HepG2 (cell line): ENCODE data around the gene RARS2. TPM values are rescaled to one million over a fixed set of nuclear protein-coding genes. Genes with fewer than 3 reads are reported as not detected.

ENCODE experiments used
- ARID4A ChIP-seq: sonication (generic); formaldehyde crosslinking; IDR thresholded peaks from 2 replicates; pipeline ENCODE4 v1.5.0; 2020; ENCODE audit warnings: mild to moderate bottlenecking, missing genetic modification reagents, borderline replicate concordance
- BCL6 ChIP-seq: IDR thresholded peaks from 2 replicates; pipeline ENCODE4 v1.6.1; 2016; ENCODE audit warnings: missing genetic modification reagents, missing compliant biosample characterization
- CSRNP1 ChIP-seq: sonication (generic); formaldehyde crosslinking; IDR thresholded peaks from 2 replicates; pipeline ENCODE4 v1.8.1; 2023; ENCODE audit warnings: mild to moderate bottlenecking, missing genetic modification reagents
- EZH2 ChIP-seq: conservative IDR thresholded peaks from 2 replicates; pipeline ENCODE4 v1.6.1; 2012; ENCODE audit warnings: mild to moderate bottlenecking, low read depth, low read length, moderate library complexity
- FLYWCH1 ChIP-seq: sonication (generic); formaldehyde crosslinking; IDR thresholded peaks from 2 replicates; pipeline ENCODE4 v1.8.1; 2023; ENCODE audit warnings: mild to moderate bottlenecking, missing genetic modification reagents
- FOXK1 ChIP-seq: sonication (generic); formaldehyde crosslinking; IDR thresholded peaks from 2 replicates; pipeline ENCODE4 v1.4.0; 2020; ENCODE audit warnings: low read depth, missing genetic modification reagents, borderline replicate concordance
- IKZF1 ChIP-seq: fragments of 450-650 bp; IDR thresholded peaks from 2 replicates; pipeline ENCODE4 v1.7.1; 2016
- IRF2 ChIP-seq: IDR thresholded peaks from 2 replicates; pipeline ENCODE4 v1.6.1; 2018; ENCODE audit warnings: missing genetic modification reagents, missing compliant biosample characterization
- KLF16 ChIP-seq, 2 experiments: sonication (generic) in 1 of 2; formaldehyde crosslinking in 1 of 2; IDR thresholded peaks; 2 replicates each; pipeline versions ENCODE4 v1.6.1 to v1.8.0; 2016 to 2023; ENCODE audit warnings: missing genetic modification reagents in 2 of 2, missing compliant biosample characterization in 1 of 2
- MIER2 ChIP-seq: IDR thresholded peaks from 2 replicates; pipeline ENCODE4 v1.6.1; 2016; ENCODE audit warnings: missing biosample characterization, missing genetic modification reagents
- MTA1 ChIP-seq: sonication (generic); formaldehyde crosslinking; IDR thresholded peaks from 2 replicates; pipeline ENCODE4 v1.4.0; 2020; ENCODE audit warnings: missing genetic modification reagents, mild to moderate bottlenecking, borderline replicate concordance
- NCOA5 ChIP-seq: sonication (generic); formaldehyde crosslinking; IDR thresholded peaks from 2 replicates; pipeline ENCODE4 v1.4.0; 2020; ENCODE audit warnings: missing genetic modification reagents
- PITX1 ChIP-seq: sonication (generic); formaldehyde crosslinking; IDR thresholded peaks from 2 replicates; pipeline ENCODE4 v1.5.1; 2020; ENCODE audit warnings: mild to moderate bottlenecking, missing genetic modification reagents
- RBFOX2 ChIP-seq: fragments of 200-400 bp; formaldehyde crosslinking; IDR thresholded peaks from 2 replicates; pipeline ENCODE4 v1.6.1; 2017; ENCODE audit warnings: low read depth, mild to moderate bottlenecking, low read length
- TP53 ChIP-seq: sonication (generic); formaldehyde crosslinking; conservative IDR thresholded peaks from 2 replicates; pipeline ENCODE4 v1.4.0; 2020; ENCODE audit warnings: missing genetic modification reagents
- WIZ ChIP-seq: sonication (generic); formaldehyde crosslinking; IDR thresholded peaks from 2 replicates; pipeline ENCODE4 v1.5.1; 2020; ENCODE audit warnings: mild to moderate bottlenecking, missing genetic modification reagents
- ZNF160 ChIP-seq: sonication (generic); formaldehyde crosslinking; IDR thresholded peaks from 2 replicates; pipeline ENCODE4 v1.8.0; 2022; ENCODE audit warnings: mild to moderate bottlenecking, inconsistent platforms, missing genetic modification reagents
- ZNF20 ChIP-seq: sonication (generic); formaldehyde crosslinking; IDR thresholded peaks from 2 replicates; pipeline ENCODE4 v1.4.0; 2020; ENCODE audit warnings: mild to moderate bottlenecking, moderate library complexity, missing genetic modification reagents
- ZNF205 ChIP-seq: IDR thresholded peaks from 2 replicates; pipeline ENCODE4 v1.6.1; 2018; ENCODE audit warnings: missing biosample characterization, missing genetic modification reagents
- ZNF207 ChIP-seq: fragments of 450-650 bp; IDR thresholded peaks from 2 replicates; pipeline ENCODE4 v1.6.1; 2016; ENCODE audit warnings: antibody characterized with exemption, borderline replicate concordance
- ZNF234 ChIP-seq: sonication (generic); formaldehyde crosslinking; conservative IDR thresholded peaks from 2 replicates; pipeline ENCODE4 v1.5.1; 2020; ENCODE audit warnings: mild to moderate bottlenecking, missing genetic modification reagents
- ZNF501 ChIP-seq: sonication (generic); formaldehyde crosslinking; IDR thresholded peaks from 2 replicates; pipeline ENCODE4 v1.5.1; 2020; ENCODE audit warnings: mild to moderate bottlenecking, moderate library complexity, missing genetic modification reagents
- ZNF557 ChIP-seq: sonication (generic); formaldehyde crosslinking; IDR thresholded peaks from 2 replicates; pipeline ENCODE4 v1.4.0; 2020; ENCODE audit warnings: missing genetic modification reagents
- ZNF619 ChIP-seq: sonication (generic); formaldehyde crosslinking; IDR thresholded peaks from 2 replicates; pipeline ENCODE4 v1.4.0; 2020; ENCODE audit warnings: mild to moderate bottlenecking, missing genetic modification reagents
- ZNF720 ChIP-seq: sonication (generic); formaldehyde crosslinking; IDR thresholded peaks from 2 replicates; pipeline ENCODE4 v1.4.0; 2020; ENCODE audit warnings: missing genetic modification reagents
- ZNF75D ChIP-seq: sonication (generic); formaldehyde crosslinking; IDR thresholded peaks from 2 replicates; pipeline ENCODE4 v1.8.1; 2023; ENCODE audit warnings: missing genetic modification reagents, mild to moderate bottlenecking, borderline replicate concordance
- ZNF850 ChIP-seq: sonication (generic); formaldehyde crosslinking; conservative IDR thresholded peaks from 2 replicates; pipeline ENCODE4 v1.9.0; 2021; ENCODE audit warnings: mild to moderate bottlenecking, missing genetic modification reagents
- polyA plus RNA-seq, 8 experiments: library from polyadenylated mRNA; depleted of rRNA in 3 of 8; stranded (reverse) in 7 of 8; unstranded in 1 of 8; fragments of >200 nt; fragmentation: Illumina TruSeq in 4 of 8; extraction: Trizol in 4 of 8; gene quantifications; 2 replicates each; pipeline versions ENCODE4 v1.2.1 to v1.2.3, GENCODE V29; 2011 to 2016; ENCODE audit warnings: low read depth in 4 of 8, missing spikeins in 1 of 8, mixed read lengths in 1 of 8; ENCODE audit not compliant: insufficient read depth in 1 of 8
- total RNA-seq, 5 experiments: library from RNA; depleted of rRNA; stranded (reverse); fragments of >200 nt; fragmentation: Illumina TruSeq; extraction: Trizol; gene quantifications; 2 replicates each; pipeline ENCODE4 v1.2.3, GENCODE V29; 2016; ENCODE audit warnings: low read depth in 1 of 5
- TF ChIP-seq, protein P1 (sequence below): sonication (generic); formaldehyde crosslinking; IDR thresholded peaks from 2 replicates; pipeline ENCODE4 v1.5.0; 2020; ENCODE audit warnings: missing genetic modification reagents

Gene RARS2
- total and polyA plus RNA-seq, 2 of the 13 experiments (the other 11 are each of a cell fraction or from before 2014, with no cell fraction given): 23.4 to 80.1 TPM

- TF ChIP-seq ZNF75D (CRISPR knock-in tag) (no peak), KLF16 (CRISPR knock-in tag; IDR thresholded peaks at IDR 0.05) (peak in 1 of 2 experiments; percentile 29; a peak in 1 of 4 replicates), PITX1 (CRISPR knock-in tag) (no peak), ZNF234 (CRISPR knock-in tag) (no peak), TP53 (no peak), ARID4A (no peak; the same call in 1 of the 2 replicates), ZNF619 (CRISPR knock-in tag) (no peak), IKZF1 (no peak), FLYWCH1 (CRISPR knock-in tag) (no peak), ZNF207 (no peak), ZNF20 (CRISPR knock-in tag) (no peak), MTA1 (no peak), CSRNP1 (CRISPR knock-in tag) (no peak), ZNF557 (CRISPR knock-in tag) (no peak), ZNF850 (no peak), RBFOX2 (no peak), BCL6 (CRISPR knock-in tag) (peak; percentile 90), ZNF205 (peak; percentile 98), FOXK1 (peak; percentile 82; the same call in 1 of the 2 replicates), WIZ (no peak), IRF2 (CRISPR knock-in tag) (0 out of 2 replicates have a peak, but pooled peaks have one; percentile 63), MIER2 (CRISPR knock-in tag) (0 out of 2 replicates have a peak, but pooled peaks have one; percentile 20), ZNF720 (no peak), ZNF160 (CRISPR knock-in tag) (no peak), EZH2 (no peak), NCOA5 (no peak), ZNF501 (CRISPR knock-in tag) (no peak)
- TF ChIP-seq, protein P1, sequence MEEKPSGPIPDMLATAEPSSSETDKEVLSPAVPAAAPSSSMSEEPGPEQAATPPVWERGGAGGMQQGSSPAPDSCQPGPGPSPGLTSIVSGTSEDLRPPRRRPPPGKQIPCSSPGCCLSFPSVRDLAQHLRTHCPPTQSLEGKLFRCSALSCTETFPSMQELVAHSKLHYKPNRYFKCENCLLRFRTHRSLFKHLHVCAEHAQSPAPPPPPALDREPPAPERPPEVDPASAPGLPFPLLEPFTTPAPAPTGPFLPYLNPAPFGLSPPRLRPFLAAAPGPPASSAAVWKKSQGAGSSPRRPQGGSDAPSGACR (CRISPR knock-in tag): no peak
Measured at GRCh38 chr6:87583822-87584221, 6.0 kb downstream of the RARS2 start (continued).
